SK-N-SH (cell line): ENCODE data around the gene SSR4.

Experiments
- CTCF ChIP-seq: fragments of 200-600 bp; sonication (generic); IDR thresholded peaks from 2 replicates; pipeline ENCODE4 v1.6.1; 2017; ENCODE audit warnings: antibody characterized with exemption, mild to moderate bottlenecking, moderate library complexity
- EP300 ChIP-seq, 2 experiments: IDR thresholded peaks; 2 replicates each; pipeline versions ENCODE4 v1.4.0 to v1.6.1; 2012; ENCODE audit warnings: borderline replicate concordance in 1 of 2, low read depth in 1 of 2, low read length in 1 of 2
- EZH2phosphoT487 ChIP-seq: fragments of 200-600 bp; sonication (generic); IDR thresholded peaks from 2 replicates; pipeline ENCODE4 v1.6.1; 2017; ENCODE audit warnings: low read depth, mixed run types, mild to moderate bottlenecking, antibody characterized with exemption, moderate library complexity, borderline replicate concordance
- RCOR1 ChIP-seq: fragments of 150-350 bp; IDR thresholded peaks from 2 replicates; pipeline ENCODE4 v1.6.1; 2017; ENCODE audit warnings: antibody characterized with exemption, low read length
- SMC3 ChIP-seq: IDR thresholded peaks from 2 replicates; pipeline ENCODE4 v1.6.1; 2012; ENCODE audit warnings: low read depth, low read length, improper control_type of control experiment
- TF ChIP-seq, protein P1 (sequence below): IDR thresholded peaks from 2 replicates; pipeline ENCODE4 v1.4.0; 2012; ENCODE audit warnings: low read depth

DNA sequence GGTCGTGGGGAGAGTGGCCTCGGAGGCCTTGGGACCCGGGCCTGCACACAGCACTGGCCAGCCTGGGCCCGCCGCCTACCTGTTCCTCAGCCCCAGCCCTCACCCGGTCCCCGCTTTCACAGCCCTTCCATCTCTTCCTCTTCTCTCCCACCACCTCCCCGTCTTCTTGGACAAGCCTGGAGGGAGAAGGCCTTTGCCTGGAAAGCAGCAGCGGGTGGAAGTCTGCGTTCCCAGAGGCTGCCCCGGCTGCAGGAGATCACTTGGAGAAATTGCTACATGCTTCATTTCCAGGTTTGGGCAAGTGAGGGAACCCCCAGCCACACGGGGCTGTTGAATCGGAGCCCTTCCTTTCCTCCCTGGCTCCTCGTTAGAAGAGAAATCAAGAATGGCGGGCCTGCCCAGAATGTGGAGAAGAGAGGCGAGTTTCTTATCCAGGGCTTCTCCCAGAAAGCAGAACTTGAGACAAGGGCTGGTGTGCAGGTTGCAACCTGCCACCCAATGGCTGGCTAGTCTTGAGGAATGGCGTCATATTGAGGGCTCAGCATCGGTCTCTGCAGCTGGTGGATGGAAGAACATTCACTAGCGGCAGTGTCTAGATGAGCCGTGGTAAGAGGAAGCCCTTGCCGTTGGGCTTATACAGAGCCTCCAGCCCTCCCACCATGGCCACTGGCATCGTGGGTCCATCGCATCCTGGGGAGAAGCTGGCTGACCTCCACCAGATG lies 37.1 kb downstream of the SSR4 start:
- TF ChIP-seq EP300 (IDR thresholded peaks at IDR 0.05; ENCODE audit: borderline replicate concordance in 1 of 2, low read depth in 1 of 2, low read length in 1 of 2): no peak
- TF ChIP-seq CTCF: no peak
- no peak for TF ChIP-seq EZH2phosphoT487
- TF ChIP-seq SMC3: no peak
- TF ChIP-seq RCOR1: no peak
- TF ChIP-seq, protein P1, sequence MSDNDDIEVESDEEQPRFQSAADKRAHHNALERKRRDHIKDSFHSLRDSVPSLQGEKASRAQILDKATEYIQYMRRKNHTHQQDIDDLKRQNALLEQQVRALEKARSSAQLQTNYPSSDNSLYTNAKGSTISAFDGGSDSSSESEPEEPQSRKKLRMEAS: no peak
